K562 (cell line): ENCODE results near the gene ADPGK. TPM values are rescaled to one million over a fixed set of nuclear protein-coding genes. Genes with fewer than 3 reads are reported as not detected.

Experiments used
- ATAC-seq: fragments of 200-7000 bp; cut with Tn5 transposase; 3 replicates; pipeline ENCODE4 v1.9.1; 2020; ENCODE audit warnings: moderate library complexity
- BruUV-seq: library from RNA; stranded (reverse); fragments of 400-500 nt; replicated peaks from 2 replicates; lab custom pipeline; 2021; lab: Mats Ljungman, UMichigan
- CTCF ChIA-PET: fragments of 300-600 bp; formaldehyde crosslinking; extraction: SDS; loops from one replicate; lab custom pipeline; 2021; ENCODE audit warnings: low intra/inter-chr PET ratio; lab: Yijun Ruan, JAX
- POLR2A ChIA-PET: fragments of 300-600, 350-650 bp; sonication (Branson Sonifier 250); formaldehyde crosslinking; extraction: SDS; loops from one replicate; lab custom pipeline; 2021; ENCODE audit warnings: antibody characterized with exemption, inconsistent platforms; lab: Yijun Ruan, JAX
- DNase-seq, 4 experiments: peaks; one replicate each; pipeline versions ENCODE4 v3.0.0 to v3.0.0-alpha.2; 2011 to 2018; ENCODE audit warnings: low spot score in 3 of 4, mixed read lengths in 3 of 4; ENCODE audit errors: extremely low read depth in 1 of 4
- FAIRE-seq: peaks from 2 replicates; lab custom pipeline; 2011; peaks lifted over from hg19 to GRCh38; lab: Jason Lieb, UNC
- H2AFZ ChIP-seq: 2 replicates; pipeline ENCODE4 v1.6.0; 2011; ENCODE audit warnings: low read depth, low read length, control low read depth, inconsistent platforms
- H3K27ac ChIP-seq: fragments of 200-600 bp; 3 replicates; pipeline ENCODE4 v1.8.0; 2011; ENCODE audit warnings: low read depth, mild to moderate bottlenecking, control low read depth, inconsistent platforms, low read length, moderate library complexity, mixed read lengths; ENCODE audit errors: extremely low read depth
- H3K27me3 ChIP-seq, 2 experiments: fragments of 300-600 bp in 1 of 2; 2 replicates in 1 of 2; 3 replicates in 1 of 2; pipeline versions ENCODE4 v1.6.0 to v1.8.0; 2011; ENCODE audit warnings: inconsistent platforms in 2 of 2, low read length in 2 of 2, mild to moderate bottlenecking in 1 of 2, mixed read lengths in 1 of 2, moderate library complexity in 1 of 2; ENCODE audit not compliant: control insufficient read depth in 2 of 2, insufficient read depth in 2 of 2
- H3K36me3 ChIP-seq: fragments of 300-600 bp; 3 replicates; pipeline ENCODE4 v1.8.0; 2011; ENCODE audit warnings: mild to moderate bottlenecking, low read length, inconsistent platforms; ENCODE audit not compliant: control insufficient read depth, insufficient read depth
- H3K4me1 ChIP-seq, 2 experiments: fragments of 200-600 bp in 1 of 2; replicated peaks in 1 of 2; 2 replicates in 1 of 2; 3 replicates in 1 of 2; pipeline versions ENCODE4 v1.5.1 to v1.8.0; 2011; ENCODE audit warnings: inconsistent platforms in 2 of 2, low read length in 2 of 2, mild to moderate bottlenecking in 1 of 2, mixed read lengths in 1 of 2, moderate library complexity in 1 of 2; ENCODE audit not compliant: control insufficient read depth in 2 of 2, insufficient read depth in 2 of 2
- H3K4me2 ChIP-seq: 2 replicates; pipeline ENCODE4 v1.6.1; 2011; ENCODE audit warnings: low read length, control low read depth, inconsistent platforms, mixed read lengths; ENCODE audit not compliant: insufficient read depth
- H3K4me3 ChIP-seq: fragments of 200-600 bp; sonication (generic), shearing (Covaris generic); 2 replicates; pipeline ENCODE4 v1.5.1; 2016; ENCODE audit warnings: control low read depth, inconsistent platforms
- H3K79me2 ChIP-seq: fragments of 200-600 bp; 3 replicates; pipeline ENCODE4 v1.8.0; 2011; ENCODE audit warnings: low read length, inconsistent platforms; ENCODE audit not compliant: control insufficient read depth, insufficient read depth
- H3K9ac ChIP-seq, 2 experiments: 2 replicates each; pipeline versions ENCODE4 v1.6.0 to v1.6.1; 2011; ENCODE audit warnings: low read depth in 2 of 2, low read length in 2 of 2, control low read depth in 1 of 2, inconsistent platforms in 1 of 2, mild to moderate bottlenecking in 1 of 2, mixed read lengths in 1 of 2; ENCODE audit not compliant: insufficient read depth in 1 of 2
- H3K9me1 ChIP-seq: one replicate; pipeline ENCODE4 v1.6.0; 2011; ENCODE audit warnings: inconsistent platforms, mild to moderate bottlenecking, low read length, moderate library complexity; ENCODE audit not compliant: control insufficient read depth, insufficient read depth
- H3K9me3 ChIP-seq: replicated peaks from 2 replicates; pipeline ENCODE4 v1.5.1; 2011; ENCODE audit warnings: low read depth, low read length, inconsistent platforms; ENCODE audit not compliant: control insufficient read depth, insufficient read depth
- H4K20me1 ChIP-seq: replicated peaks from 2 replicates; pipeline ENCODE4 v1.6.1; 2011; ENCODE audit warnings: low read length, inconsistent platforms, mixed read lengths; ENCODE audit not compliant: control insufficient read depth, insufficient read depth
- FOXA3 ChIP-seq, 2 experiments: fragments of 450-650 bp in 1 of 2; sonication (generic) in 1 of 2; formaldehyde crosslinking; IDR thresholded peaks in 1 of 2; conservative IDR thresholded peaks in 1 of 2; 2 replicates each; pipeline versions ENCODE4 v1.4.0 to v1.8.0; 2020 to 2022; ENCODE audit warnings: mild to moderate bottlenecking in 2 of 2, missing genetic modification reagents in 1 of 2
- PCBP2 ChIP-seq: fragments of 200-400 bp; formaldehyde crosslinking; IDR thresholded peaks from 2 replicates; pipeline ENCODE4 v1.6.1; 2018; ENCODE audit warnings: low read length, low read depth, mild to moderate bottlenecking, moderate library complexity; ENCODE audit not compliant: poor library complexity, severe bottlenecking
- SMAD1 ChIP-seq: fragments of 150-350 bp; IDR thresholded peaks from 2 replicates; pipeline ENCODE4 v1.6.1; 2014; ENCODE audit warnings: low read length, low read depth; ENCODE audit not compliant: partially characterized antibody
- SMARCE1 ChIP-seq: fragments of 450-650 bp; IDR thresholded peaks from 2 replicates; pipeline ENCODE4 v1.7.1; 2016; ENCODE audit warnings: mild to moderate bottlenecking
- SPI1 ChIP-seq: IDR thresholded peaks from 2 replicates; pipeline ENCODE4 v1.6.1; 2011; ENCODE audit warnings: low read depth, low read length, control low read depth, borderline replicate concordance
- ZNF384 ChIP-seq: IDR thresholded peaks from 2 replicates; pipeline ENCODE4 v1.6.1; 2012; ENCODE audit warnings: low read depth, low read length, improper control_type of control experiment
- ZNF717 ChIP-seq: fragments of 250-450 bp; sonication (Bioruptor Pico); IDR thresholded peaks from 2 replicates; pipeline ENCODE4 v1.5.0; 2021
- WGBS: fragments of 100-300 bp; shearing (Covaris generic); methylation state at CpG from one replicate; pipeline ENCODE4 v1.1.6; 2016; ENCODE audit warnings: low coverage, mixed read lengths; ENCODE audit not compliant: insufficient coverage; ENCODE audit errors: missing lambda C conversion rate; 5-methylcytosine and 5-hydroxymethylcytosine counted together
- in situ Hi-C: fragments of 300-500 bp; cut with MboI; formaldehyde crosslinking; loops from 4 replicates; pipeline ENCODE4 v1.15.0; 2018; ENCODE audit warnings: inconsistent platforms, mixed read lengths
- intact Hi-C: fragments of 100-400 bp; cut with micrococcal nuclease; formaldehyde crosslinking; loops from 2 replicates; pipeline ENCODE4 v1.14.2; 2022
- polyA plus RNA-seq, 8 experiments: library from polyadenylated mRNA; depleted of rRNA in 4 of 8; stranded (reverse) in 5 of 8; unstranded in 3 of 8; fragments of >200 nt; fragmentation: Nextera tagmentation in 2 of 8; fragmentation: Illumina TruSeq in 1 of 8; extraction: Ambion mirVana in 2 of 8; extraction: Trizol in 1 of 8; gene quantifications; 2 replicates each; pipeline versions ENCODE4 v1.2.1 to v1.2.3, GENCODE V29; 2011 to 2014; ENCODE audit warnings: inconsistent platforms in 1 of 8, missing spikeins in 1 of 8
- total RNA-seq, 7 experiments: library from RNA; depleted of rRNA in 6 of 7; stranded (reverse); fragments of >200 nt in 6 of 7; fragmentation: Illumina TruSeq in 2 of 7; extraction: Trizol in 2 of 7; gene quantifications; 2 replicates each; pipeline versions ENCODE4 v1.2.1 to v1.2.3, GENCODE V29; 2011 to 2021; ENCODE audit warnings: low replicate concordance in 1 of 7
- TF ChIP-seq, protein P1 (sequence below): fragments of 450-650 bp; IDR thresholded peaks from 2 replicates; pipeline ENCODE4 v1.6.1; 2016; ENCODE audit warnings: mild to moderate bottlenecking, moderate library complexity
- TF ChIP-seq, protein P2 (sequence below): sonication (generic); formaldehyde crosslinking; IDR thresholded peaks from 2 replicates; pipeline ENCODE4 v1.8.1; 2023; ENCODE audit warnings: mild to moderate bottlenecking, missing genetic modification reagents

ADPGK gene
- total and polyA plus RNA-seq, 9 of the 15 experiments (the other 6 are each of a cell fraction or from before 2014, with no cell fraction given), result 13.4 to 97.4 (median 48.5) TPM

DNA sequence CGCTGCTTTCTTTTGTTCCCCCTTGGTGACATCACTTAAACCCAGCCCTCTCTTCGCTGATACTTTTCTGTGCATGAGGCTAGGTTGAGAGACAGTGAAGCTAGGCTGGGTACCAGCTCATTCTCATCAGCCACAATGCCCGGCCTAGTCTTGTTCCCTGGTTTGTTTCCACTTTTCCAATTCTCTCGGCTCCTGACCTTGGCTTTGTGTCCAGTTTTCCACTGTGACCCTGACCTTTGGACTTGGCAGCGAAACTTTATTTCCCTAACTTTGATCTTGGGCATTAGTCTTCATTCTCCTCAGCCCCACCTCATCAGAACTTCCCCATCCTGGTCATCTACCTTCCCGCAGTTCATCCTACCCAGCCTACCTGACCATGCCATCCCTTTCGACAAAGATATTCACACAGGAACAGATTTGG lies 908 bp upstream of the ADPGK start:
- FAIRE-seq (no peak), ATAC-seq (no peak), DNase-seq (no peak)
- Histone ChIP-seq H3K27ac (no peak overlapping the region; the same call in 2 of the 3 replicates), H3K79me2 (peaks cover 39% of the 10 kb centered on the region), H3K9ac (peak overlapping the region; percentile 27 to 87; a peak in 3 of 4 replicates), H3K9me1 (no peaks in the 10 kb centered on the region), H3K4me3 (no peak overlapping the region; the same call in 1 of the 2 replicates), H2AFZ (peak overlapping the region; percentile 99), H3K36me3 (peaks cover 27% of the 10 kb centered on the region; the same call in 2 of the 3 replicates), H3K27me3 (no peaks in the 10 kb centered on the region), H3K4me2 (peak overlapping the region; percentile 95), H3K9me3 (no peaks in the 10 kb centered on the region), H4K20me1 (peaks cover 4% of the 10 kb centered on the region; the same call in 1 of the 2 replicates), H3K4me1 (peaks cover 11 to 13% of the 10 kb centered on the region in 2 experiments; a peak in 4 of 5 replicates)
- WGBS, result 62% methylated on average over 7 of the region's 7 CpGs
- in situ Hi-C loops (loop anchor here (10.0 to 25.0 kb wide), 2 partner anchors 290 to 1303 kb away; partner anchors contain the start of gene GOLGA6A), intact Hi-C loops (loop anchor here (10.0 kb wide), 1 partner anchor 460 kb away; no protein-coding TSS in a partner anchor)
- POLR2A ChIA-PET, result no interaction called here
- CTCF ChIA-PET, result no interaction called here
- BruUV-seq, result no TSS peak
- no peak for TF ChIP-seq SMAD1
- no peak for TF ChIP-seq ZNF384
- TF ChIP-seq SPI1, result no peak
- TF ChIP-seq SMARCE1, result 0 out of 2 replicates have a peak, but pooled peaks have one; percentile 1
- no peak for TF ChIP-seq PCBP2
- TF ChIP-seq, protein P1, sequence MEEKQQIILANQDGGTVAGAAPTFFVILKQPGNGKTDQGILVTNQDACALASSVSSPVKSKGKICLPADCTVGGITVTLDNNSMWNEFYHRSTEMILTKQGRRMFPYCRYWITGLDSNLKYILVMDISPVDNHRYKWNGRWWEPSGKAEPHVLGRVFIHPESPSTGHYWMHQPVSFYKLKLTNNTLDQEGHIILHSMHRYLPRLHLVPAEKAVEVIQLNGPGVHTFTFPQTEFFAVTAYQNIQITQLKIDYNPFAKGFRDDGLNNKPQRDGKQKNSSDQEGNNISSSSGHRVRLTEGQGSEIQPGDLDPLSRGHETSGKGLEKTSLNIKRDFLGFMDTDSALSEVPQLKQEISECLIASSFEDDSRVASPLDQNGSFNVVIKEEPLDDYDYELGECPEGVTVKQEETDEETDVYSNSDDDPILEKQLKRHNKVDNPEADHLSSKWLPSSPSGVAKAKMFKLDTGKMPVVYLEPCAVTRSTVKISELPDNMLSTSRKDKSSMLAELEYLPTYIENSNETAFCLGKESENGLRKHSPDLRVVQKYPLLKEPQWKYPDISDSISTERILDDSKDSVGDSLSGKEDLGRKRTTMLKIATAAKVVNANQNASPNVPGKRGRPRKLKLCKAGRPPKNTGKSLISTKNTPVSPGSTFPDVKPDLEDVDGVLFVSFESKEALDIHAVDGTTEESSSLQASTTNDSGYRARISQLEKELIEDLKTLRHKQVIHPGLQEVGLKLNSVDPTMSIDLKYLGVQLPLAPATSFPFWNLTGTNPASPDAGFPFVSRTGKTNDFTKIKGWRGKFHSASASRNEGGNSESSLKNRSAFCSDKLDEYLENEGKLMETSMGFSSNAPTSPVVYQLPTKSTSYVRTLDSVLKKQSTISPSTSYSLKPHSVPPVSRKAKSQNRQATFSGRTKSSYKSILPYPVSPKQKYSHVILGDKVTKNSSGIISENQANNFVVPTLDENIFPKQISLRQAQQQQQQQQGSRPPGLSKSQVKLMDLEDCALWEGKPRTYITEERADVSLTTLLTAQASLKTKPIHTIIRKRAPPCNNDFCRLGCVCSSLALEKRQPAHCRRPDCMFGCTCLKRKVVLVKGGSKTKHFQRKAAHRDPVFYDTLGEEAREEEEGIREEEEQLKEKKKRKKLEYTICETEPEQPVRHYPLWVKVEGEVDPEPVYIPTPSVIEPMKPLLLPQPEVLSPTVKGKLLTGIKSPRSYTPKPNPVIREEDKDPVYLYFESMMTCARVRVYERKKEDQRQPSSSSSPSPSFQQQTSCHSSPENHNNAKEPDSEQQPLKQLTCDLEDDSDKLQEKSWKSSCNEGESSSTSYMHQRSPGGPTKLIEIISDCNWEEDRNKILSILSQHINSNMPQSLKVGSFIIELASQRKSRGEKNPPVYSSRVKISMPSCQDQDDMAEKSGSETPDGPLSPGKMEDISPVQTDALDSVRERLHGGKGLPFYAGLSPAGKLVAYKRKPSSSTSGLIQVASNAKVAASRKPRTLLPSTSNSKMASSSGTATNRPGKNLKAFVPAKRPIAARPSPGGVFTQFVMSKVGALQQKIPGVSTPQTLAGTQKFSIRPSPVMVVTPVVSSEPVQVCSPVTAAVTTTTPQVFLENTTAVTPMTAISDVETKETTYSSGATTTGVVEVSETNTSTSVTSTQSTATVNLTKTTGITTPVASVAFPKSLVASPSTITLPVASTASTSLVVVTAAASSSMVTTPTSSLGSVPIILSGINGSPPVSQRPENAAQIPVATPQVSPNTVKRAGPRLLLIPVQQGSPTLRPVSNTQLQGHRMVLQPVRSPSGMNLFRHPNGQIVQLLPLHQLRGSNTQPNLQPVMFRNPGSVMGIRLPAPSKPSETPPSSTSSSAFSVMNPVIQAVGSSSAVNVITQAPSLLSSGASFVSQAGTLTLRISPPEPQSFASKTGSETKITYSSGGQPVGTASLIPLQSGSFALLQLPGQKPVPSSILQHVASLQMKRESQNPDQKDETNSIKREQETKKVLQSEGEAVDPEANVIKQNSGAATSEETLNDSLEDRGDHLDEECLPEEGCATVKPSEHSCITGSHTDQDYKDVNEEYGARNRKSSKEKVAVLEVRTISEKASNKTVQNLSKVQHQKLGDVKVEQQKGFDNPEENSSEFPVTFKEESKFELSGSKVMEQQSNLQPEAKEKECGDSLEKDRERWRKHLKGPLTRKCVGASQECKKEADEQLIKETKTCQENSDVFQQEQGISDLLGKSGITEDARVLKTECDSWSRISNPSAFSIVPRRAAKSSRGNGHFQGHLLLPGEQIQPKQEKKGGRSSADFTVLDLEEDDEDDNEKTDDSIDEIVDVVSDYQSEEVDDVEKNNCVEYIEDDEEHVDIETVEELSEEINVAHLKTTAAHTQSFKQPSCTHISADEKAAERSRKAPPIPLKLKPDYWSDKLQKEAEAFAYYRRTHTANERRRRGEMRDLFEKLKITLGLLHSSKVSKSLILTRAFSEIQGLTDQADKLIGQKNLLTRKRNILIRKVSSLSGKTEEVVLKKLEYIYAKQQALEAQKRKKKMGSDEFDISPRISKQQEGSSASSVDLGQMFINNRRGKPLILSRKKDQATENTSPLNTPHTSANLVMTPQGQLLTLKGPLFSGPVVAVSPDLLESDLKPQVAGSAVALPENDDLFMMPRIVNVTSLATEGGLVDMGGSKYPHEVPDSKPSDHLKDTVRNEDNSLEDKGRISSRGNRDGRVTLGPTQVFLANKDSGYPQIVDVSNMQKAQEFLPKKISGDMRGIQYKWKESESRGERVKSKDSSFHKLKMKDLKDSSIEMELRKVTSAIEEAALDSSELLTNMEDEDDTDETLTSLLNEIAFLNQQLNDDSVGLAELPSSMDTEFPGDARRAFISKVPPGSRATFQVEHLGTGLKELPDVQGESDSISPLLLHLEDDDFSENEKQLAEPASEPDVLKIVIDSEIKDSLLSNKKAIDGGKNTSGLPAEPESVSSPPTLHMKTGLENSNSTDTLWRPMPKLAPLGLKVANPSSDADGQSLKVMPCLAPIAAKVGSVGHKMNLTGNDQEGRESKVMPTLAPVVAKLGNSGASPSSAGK, result 0 out of 2 replicates have a peak, but pooled peaks have one; percentile 5
- TF ChIP-seq, protein P2, sequence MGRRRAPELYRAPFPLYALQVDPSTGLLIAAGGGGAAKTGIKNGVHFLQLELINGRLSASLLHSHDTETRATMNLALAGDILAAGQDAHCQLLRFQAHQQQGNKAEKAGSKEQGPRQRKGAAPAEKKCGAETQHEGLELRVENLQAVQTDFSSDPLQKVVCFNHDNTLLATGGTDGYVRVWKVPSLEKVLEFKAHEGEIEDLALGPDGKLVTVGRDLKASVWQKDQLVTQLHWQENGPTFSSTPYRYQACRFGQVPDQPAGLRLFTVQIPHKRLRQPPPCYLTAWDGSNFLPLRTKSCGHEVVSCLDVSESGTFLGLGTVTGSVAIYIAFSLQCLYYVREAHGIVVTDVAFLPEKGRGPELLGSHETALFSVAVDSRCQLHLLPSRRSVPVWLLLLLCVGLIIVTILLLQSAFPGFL (CRISPR knock-in tag), result 0 out of 2 replicates have a peak, but pooled peaks have one; percentile 66
- TF ChIP-seq ZNF717, result no peak
- 0 out of 4 replicates have a peak, but pooled peaks of 1 of the 2 experiments have one; percentile 39 for TF ChIP-seq FOXA3 (CRISPR knock-in tag; conservative IDR thresholded peaks at IDR 0.05 in 1 of 2, IDR thresholded peaks at IDR 0.05 in 1 of 2)
